Brain microvascular endothelial cell (primary cell): ENCODE data around the gene DYRK2.

ENCODE experiments used
- DNase-seq: peaks from one replicate; pipeline ENCODE4 v3.0.0-alpha.2; 2020
- H3K27ac ChIP-seq: fragments of 250-450 bp; sonication (Bioruptor Pico); 2 replicates; pipeline ENCODE4 v1.5.1; 2020; ENCODE audit warnings: mild to moderate bottlenecking, moderate library complexity
- H3K27me3 ChIP-seq: fragments of 250-450 bp; sonication (Bioruptor Pico); replicated peaks from 2 replicates; pipeline ENCODE4 v1.5.1; 2020; ENCODE audit warnings: mild to moderate bottlenecking
- H3K36me3 ChIP-seq: fragments of 250-450 bp; sonication (Bioruptor Pico); replicated peaks from 2 replicates; pipeline ENCODE4 v1.5.1; 2020; ENCODE audit warnings: mild to moderate bottlenecking
- H3K4me3 ChIP-seq: 2 replicates; pipeline ENCODE4 v1.5.1; 2011; ENCODE audit warnings: low read depth, mild to moderate bottlenecking, control low read depth, low read length, moderate library complexity
- CTCF ChIP-seq: IDR thresholded peaks from 2 replicates; pipeline ENCODE4 v1.5.1; 2011; ENCODE audit warnings: low read depth, mild to moderate bottlenecking, moderate library complexity, low read length, control low read depth, inconsistent platforms; ENCODE audit errors: missing control alignments
- in situ Hi-C: cut with HindIII; loops from 2 replicates; pipeline ENCODE4 v1.10.0; 2017; ENCODE audit warnings: low sequenced_read_pairs, low pct_ligation_motif_present

The DYRK2 gene

GRCh38 chr12:67645601-67646000 lies 2.9 kb upstream of the DYRK2 start:
- DNase-seq, result no peak
- Histone ChIP-seq H3K4me3 (no peak overlapping the region), H3K27ac (no peak overlapping the region), H3K36me3 (no peaks in the 10 kb centered on the region), H3K27me3 (no peaks in the 10 kb centered on the region)
- in situ Hi-C loops, result no loop called here
- no peak for TF ChIP-seq CTCF

GRCh38 chr12:67646775-67647174 lies 1.8 kb upstream of the DYRK2 start:
- H3K4me3 ChIP-seq, result no peak overlapping the region
- no peak for DNase-seq
- no peak overlapping the region for H3K27ac ChIP-seq
- no peak for TF ChIP-seq CTCF
- H3K27me3 ChIP-seq, result no peaks in the 10 kb centered on the region
- in situ Hi-C loops, result no loop called here
- H3K36me3 ChIP-seq, result no peaks in the 10 kb centered on the region

- Histone ChIP-seq H3K27me3 (no peaks in the 10 kb centered on the region), H3K36me3 (no peaks in the 10 kb centered on the region), H3K27ac (no peak overlapping the region), H3K4me3 (peak overlapping the region; percentile 75)
- no peak for TF ChIP-seq CTCF
- in situ Hi-C loops, result no loop called here
- no peak for DNase-seq
Observed at GRCh38 chr12:67647181-67647798, 1.3 kb upstream of the DYRK2 start.

GRCh38 chr12:67647799-67648520 lies 585 bp upstream of the DYRK2 start:
- no peaks in the 10 kb centered on the region for H3K36me3 ChIP-seq
- peak overlapping the region; percentile 77 for H3K27ac ChIP-seq
- no peaks in the 10 kb centered on the region for H3K27me3 ChIP-seq
- TF ChIP-seq CTCF, result peak; percentile 63
- H3K4me3 ChIP-seq, result peak overlapping the region; percentile 75
- DNase-seq, result peak; percentile 89
- in situ Hi-C loops, result no loop called here

GRCh38 chr12:67649261-67649569 lies 670 bp downstream of the DYRK2 start:
- Histone ChIP-seq H3K27ac (peak overlapping the region; percentile 87), H3K36me3 (no peaks in the 10 kb centered on the region), H3K27me3 (no peaks in the 10 kb centered on the region), H3K4me3 (peak overlapping the region; percentile 86)
- no peak for DNase-seq
- in situ Hi-C loops, result no loop called here
- TF ChIP-seq CTCF, result no peak
